GM10266 (cell line): ENCODE data around the gene CLCN7.

Source experiments
- DNase-seq: peaks from one replicate; pipeline ENCODE4 v3.0.0; 2012; ENCODE audit errors: extremely low spot score
- CTCF ChIP-seq: IDR thresholded peaks from 2 replicates; pipeline ENCODE4 v1.5.1; 2012; ENCODE audit warnings: mild to moderate bottlenecking, low read depth; ENCODE audit not compliant: control insufficient read depth, insufficient read depth; ENCODE audit errors: missing control alignments

Gene CLCN7

GRCh38 chr16:1464196-1464893 is 10.5 kb downstream of the CLCN7 start:
- no peak for DNase-seq
- no peak for TF ChIP-seq CTCF

- no peak for DNase-seq
- no peak for TF ChIP-seq CTCF
These were observed 13.7 kb downstream of the CLCN7 start for GRCh38 chr16:1461146-1461545.

GRCh38 chr16:1460602-1461138 is 14.2 kb downstream of the CLCN7 start:
- TF ChIP-seq CTCF = no peak
- no peak for DNase-seq

GRCh38 chr16:1459967-1460366 is 14.9 kb downstream of the CLCN7 start:
- no peak for DNase-seq
- TF ChIP-seq CTCF = no peak

GRCh38 chr16:1458977-1459341 is 15.9 kb downstream of the CLCN7 start:
- DNase-seq = peak; percentile 79
- no peak for TF ChIP-seq CTCF

GRCh38 chr16:1458336-1458976 is 16.4 kb downstream of the CLCN7 start:
- DNase-seq = no peak
- no peak for TF ChIP-seq CTCF
